PC-3 (cell line): ENCODE results near the gene ETV6. TPM values are rescaled to one million over a fixed set of nuclear protein-coding genes. Genes with fewer than 3 reads are reported as not detected.

Experiments used
- ATAC-seq: fragments of 200-7000 bp; cut with Tn5 transposase; 2 replicates; pipeline ENCODE4 v1.9.1; 2020; ENCODE audit warnings: mild to moderate bottlenecking, moderate library complexity
- BruUV-seq: library from RNA; stranded (reverse); fragments of 400-500 nt; replicated peaks from 2 replicates; lab custom pipeline; 2021; lab: Mats Ljungman, UMichigan
- CTCF ChIA-PET: fragments of 300-600 bp; sonication (Branson Sonifier 250); formaldehyde crosslinking; loops from one replicate; lab custom pipeline; 2022; ENCODE audit warnings: antibody characterized with exemption; lab: Charles Lee
- POLR2A ChIA-PET: fragments of 300-600 bp; sonication (Branson Sonifier 250); formaldehyde crosslinking; loops from one replicate; lab custom pipeline; 2022; ENCODE audit warnings: antibody characterized with exemption; ENCODE audit not compliant: unreplicated experiment; lab: Charles Lee
- DNase-seq: peaks from one replicate; pipeline ENCODE4 v3.0.0-alpha.2; 2015
- H2AFZ ChIP-seq: fragments of 300-600 bp; sonication (generic); 2 replicates; pipeline ENCODE4 v1.6.0; 2016; ENCODE audit warnings: antibody characterized with exemption, low read length
- H3F3A ChIP-seq: fragments of 300-600 bp; sonication (generic); one replicate; pipeline ENCODE4 v1.6.0; 2017; ENCODE audit warnings: antibody characterized with exemption, low read length, control low read depth, mild to moderate bottlenecking; ENCODE audit not compliant: unreplicated experiment
- H3K27ac ChIP-seq: fragments of 300-600 bp; sonication (generic); 2 replicates; pipeline ENCODE4 v1.5.1; 2016; ENCODE audit warnings: mild to moderate bottlenecking, low read length
- H3K27me3 ChIP-seq: fragments of 300-600 bp; sonication (generic); 2 replicates; pipeline ENCODE4 v1.6.1; 2016; ENCODE audit warnings: low read length, mixed read lengths
- H3K36me3 ChIP-seq: fragments of 300-600 bp; sonication (generic); 2 replicates; pipeline ENCODE4 v1.6.1; 2016; ENCODE audit warnings: low read depth, mixed run types, low read length, mixed read lengths
- H3K4me1 ChIP-seq: fragments of 300-600 bp; sonication (generic); 2 replicates; pipeline ENCODE4 v1.5.1; 2016; ENCODE audit warnings: low read length; ENCODE audit not compliant: insufficient read depth
- H3K4me2 ChIP-seq: fragments of 300-600 bp; sonication (generic); 2 replicates; pipeline ENCODE4 v1.6.0; 2016; ENCODE audit warnings: low read length
- H3K4me3 ChIP-seq: fragments of 300-600 bp; sonication (generic); 2 replicates; pipeline ENCODE4 v1.5.1; 2016; ENCODE audit warnings: mild to moderate bottlenecking, low read length, mixed read lengths
- H3K79me2 ChIP-seq: fragments of 300-600 bp; sonication (generic); 2 replicates; pipeline ENCODE4 v1.6.1; 2017; ENCODE audit warnings: low read length, mixed read lengths
- H3K9ac ChIP-seq: fragments of 300-600 bp; sonication (generic); 2 replicates; pipeline ENCODE4 v1.6.0; 2016; ENCODE audit warnings: mild to moderate bottlenecking, low read length
- H3K9me2 ChIP-seq: fragments of 300-600 bp; sonication (generic); replicated peaks from 2 replicates; pipeline ENCODE4 v1.6.1; 2016; ENCODE audit warnings: mixed run types, low read length, mixed read lengths
- H3K9me3 ChIP-seq: fragments of 300-600 bp; sonication (generic); 2 replicates; pipeline ENCODE4 v1.6.1; 2016; ENCODE audit warnings: low read length, mixed read lengths
- H4K20me1 ChIP-seq: fragments of 300-600 bp; sonication (generic); 2 replicates; pipeline ENCODE4 v1.6.1; 2016; ENCODE audit warnings: low read length, mixed read lengths
- CTCF ChIP-seq: fragments of 300-600 bp; sonication (generic); conservative IDR thresholded peaks from 2 replicates; pipeline ENCODE4 v1.5.1; 2017; ENCODE audit warnings: antibody characterized with exemption, low read depth, mild to moderate bottlenecking, low read length
- EZH2 ChIP-seq: fragments of 300-600 bp; sonication (generic); IDR thresholded peaks from one replicate; pipeline ENCODE4 v1.6.1; 2017; ENCODE audit warnings: antibody characterized with exemption, mild to moderate bottlenecking, low read length; ENCODE audit not compliant: unreplicated experiment
- EZH2phosphoT487 ChIP-seq: fragments of 300-600 bp; sonication (generic); IDR thresholded peaks from 2 replicates; pipeline ENCODE4 v1.6.1; 2018; ENCODE audit warnings: mild to moderate bottlenecking, antibody characterized with exemption, low read length, borderline replicate concordance
- intact Hi-C: fragments of 100-400 bp; cut with micrococcal nuclease; formaldehyde crosslinking; loops from 2 replicates; pipeline ENCODE4 v1.9.0; 2023
- total RNA-seq: library from RNA; depleted of rRNA; stranded (reverse); fragments of >200 nt; gene quantifications from 2 replicates; pipeline ENCODE4 v1.2.3, GENCODE V29; 2014

ETV6 gene
- total RNA-seq, 1 experiment from 2014 or later = 5.0 TPM

GRCh38 chr12:11778713-11779685, 129.5 kb downstream of the ETV6 start:
- no peaks in the 10 kb centered on the region for H3K4me1 ChIP-seq
- intact Hi-C loops = no loop called here
- ChIA-PET POLR2A (no interaction called here), CTCF (no interaction called here)
- H3K27me3 ChIP-seq = no peaks in the 10 kb centered on the region
- no peaks in the 10 kb centered on the region for H3K9me2 ChIP-seq
- H3K4me3 ChIP-seq = no peak overlapping the region
- no peak for TF ChIP-seq EZH2
- no peak for TF ChIP-seq CTCF
- TF ChIP-seq EZH2phosphoT487 = no peak
- no peaks in the 10 kb centered on the region for H3K79me2 ChIP-seq
- ATAC-seq = no peak
- H3K4me2 ChIP-seq = no peak overlapping the region
- H4K20me1 ChIP-seq = no peaks in the 10 kb centered on the region
- no TSS peak for BruUV-seq
- no peaks in the 10 kb centered on the region for H3K9me3 ChIP-seq
- no peak overlapping the region for H3K9ac ChIP-seq
- H3F3A ChIP-seq = no peaks in the 10 kb centered on the region
- H2AFZ ChIP-seq = no peak overlapping the region
- DNase-seq = no peak
- no peak overlapping the region for H3K27ac ChIP-seq
- no peaks in the 10 kb centered on the region for H3K36me3 ChIP-seq

- Histone ChIP-seq H3K79me2 (no peaks in the 10 kb centered on the region), H3K27ac (no peak overlapping the region), H2AFZ (no peak overlapping the region), H4K20me1 (no peaks in the 10 kb centered on the region), H3K27me3 (no peaks in the 10 kb centered on the region), H3K36me3 (no peaks in the 10 kb centered on the region), H3K4me2 (no peak overlapping the region), H3K4me3 (no peak overlapping the region), H3K4me1 (no peaks in the 10 kb centered on the region), H3K9ac (no peak overlapping the region), H3K9me3 (no peaks in the 10 kb centered on the region), H3K9me2 (no peaks in the 10 kb centered on the region), H3F3A (no peaks in the 10 kb centered on the region)
- intact Hi-C loops = no loop called here
- no TSS peak for BruUV-seq
- CTCF ChIA-PET = no interaction called here
- no peak for ATAC-seq
- POLR2A ChIA-PET = no interaction called here
- TF ChIP-seq CTCF = no peak
- no peak for TF ChIP-seq EZH2
- TF ChIP-seq EZH2phosphoT487 = no peak
- DNase-seq = no peak
Observed at GRCh38 chr12:11780521-11781101, 131.1 kb downstream of the ETV6 start.
